GM19240 (cell line): Measurements from ENCODE around the gene YARS1.

Experiments
- DNase-seq: peaks from one replicate; pipeline ENCODE4 v3.0.0; 2011; ENCODE audit warnings: low spot score; ENCODE audit not compliant: insufficient read length

Gene YARS1

GRCh38 chr1:32817159-32817814 lies at the start of gene YARS1, which contains the start of gene S100PBP:
TSS of gene YARS1 (minus strand) at chr1:32817358. CDS start at chr1:32817244, 114 bp downstream.
TSS of gene S100PBP (plus strand) at chr1:32817653. CDS start at chr1:32826100, 8,447 bp downstream.
- peak; percentile 78 for DNase-seq

GRCh38 chr1:32865639-32866405 lies 48.7 kb upstream of the YARS1 start:
- DNase-seq, result no peak

- no peak for DNase-seq
Measured at GRCh38 chr1:32864375-32865019, 47.3 kb upstream of the YARS1 start.

- no peak for DNase-seq
Measured at GRCh38 chr1:32863881-32864245, 46.7 kb upstream of the YARS1 start.

GRCh38 chr1:32863218-32863880 lies 46.2 kb upstream of the YARS1 start:
- DNase-seq, result no peak

GRCh38 chr1:32861904-32862695 lies 44.9 kb upstream of the YARS1 start:
- DNase-seq, result no peak

- no peak for DNase-seq
Measured at GRCh38 chr1:32860566-32860965, 43.4 kb upstream of the YARS1 start.

- no peak for DNase-seq
Measured at GRCh38 chr1:32859915-32860314, 42.8 kb upstream of the YARS1 start.

- DNase-seq, result no peak
Measured at GRCh38 chr1:32858791-32859190, 41.6 kb upstream of the YARS1 start.

- no peak for DNase-seq
Measured at GRCh38 chr1:32858136-32858535, 41.0 kb upstream of the YARS1 start.

GRCh38 chr1:32855861-32856617 lies 38.9 kb upstream of the YARS1 start:
- DNase-seq, result no peak

- no peak for DNase-seq
Measured at GRCh38 chr1:32848354-32849063, 31.4 kb upstream of the YARS1 start.

- no peak for DNase-seq
Measured at GRCh38 chr1:32831878-32832277, 14.7 kb upstream of the YARS1 start.

- DNase-seq, result no peak
Measured at GRCh38 chr1:32830092-32830852, 13.1 kb upstream of the YARS1 start.

GRCh38 chr1:32828341-32828740 lies 11.2 kb upstream of the YARS1 start:
- DNase-seq, result no peak

- no peak for DNase-seq
Measured at GRCh38 chr1:32825181-32825580, 8.0 kb upstream of the YARS1 start.

- DNase-seq, result peak; percentile 26
Measured at GRCh38 chr1:32818804-32819541, 1.8 kb upstream of the YARS1 start.
